ENCODE measurements around the gene MTMR2. TPM values are rescaled to one million over a fixed set of nuclear protein-coding genes. Genes with fewer than 3 reads are reported as not detected.

Gene MTMR2
- polyA plus RNA-seq, 1 donor from 2014 or later, result 30.9 TPM

GRCh38 chr11:95895815-95896214 lies 28.1 kb downstream of the MTMR2 start:
- TF ChIP-seq, protein P1, sequence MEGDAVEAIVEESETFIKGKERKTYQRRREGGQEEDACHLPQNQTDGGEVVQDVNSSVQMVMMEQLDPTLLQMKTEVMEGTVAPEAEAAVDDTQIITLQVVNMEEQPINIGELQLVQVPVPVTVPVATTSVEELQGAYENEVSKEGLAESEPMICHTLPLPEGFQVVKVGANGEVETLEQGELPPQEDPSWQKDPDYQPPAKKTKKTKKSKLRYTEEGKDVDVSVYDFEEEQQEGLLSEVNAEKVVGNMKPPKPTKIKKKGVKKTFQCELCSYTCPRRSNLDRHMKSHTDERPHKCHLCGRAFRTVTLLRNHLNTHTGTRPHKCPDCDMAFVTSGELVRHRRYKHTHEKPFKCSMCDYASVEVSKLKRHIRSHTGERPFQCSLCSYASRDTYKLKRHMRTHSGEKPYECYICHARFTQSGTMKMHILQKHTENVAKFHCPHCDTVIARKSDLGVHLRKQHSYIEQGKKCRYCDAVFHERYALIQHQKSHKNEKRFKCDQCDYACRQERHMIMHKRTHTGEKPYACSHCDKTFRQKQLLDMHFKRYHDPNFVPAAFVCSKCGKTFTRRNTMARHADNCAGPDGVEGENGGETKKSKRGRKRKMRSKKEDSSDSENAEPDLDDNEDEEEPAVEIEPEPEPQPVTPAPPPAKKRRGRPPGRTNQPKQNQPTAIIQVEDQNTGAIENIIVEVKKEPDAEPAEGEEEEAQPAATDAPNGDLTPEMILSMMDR (IDR thresholded peaks at IDR 0.05; ENCODE audit: poor library complexity, severe bottlenecking), result no peak
- TF ChIP-seq MXI1 (conservative IDR thresholded peaks at IDR 0.05; ENCODE audit: poor library complexity, severe bottlenecking), result no peak
- TF ChIP-seq EZH2 (IDR thresholded peaks at IDR 0.05; ENCODE audit: borderline replicate concordance, insufficient read depth, low read length, poor library complexity, severe bottlenecking), result no peak
- no peak for TF ChIP-seq SMC3 (conservative IDR thresholded peaks at IDR 0.05; ENCODE audit: poor library complexity)
- no peak for TF ChIP-seq EP300 (conservative IDR thresholded peaks at IDR 0.05; ENCODE audit: poor library complexity, severe bottlenecking)
- TF ChIP-seq TAF1 (IDR thresholded peaks at IDR 0.05; ENCODE audit: low read depth), result no peak
- TF ChIP-seq POLR2AphosphoS5 (IDR thresholded peaks at IDR 0.05), result no peak
- TF ChIP-seq, protein P2, sequence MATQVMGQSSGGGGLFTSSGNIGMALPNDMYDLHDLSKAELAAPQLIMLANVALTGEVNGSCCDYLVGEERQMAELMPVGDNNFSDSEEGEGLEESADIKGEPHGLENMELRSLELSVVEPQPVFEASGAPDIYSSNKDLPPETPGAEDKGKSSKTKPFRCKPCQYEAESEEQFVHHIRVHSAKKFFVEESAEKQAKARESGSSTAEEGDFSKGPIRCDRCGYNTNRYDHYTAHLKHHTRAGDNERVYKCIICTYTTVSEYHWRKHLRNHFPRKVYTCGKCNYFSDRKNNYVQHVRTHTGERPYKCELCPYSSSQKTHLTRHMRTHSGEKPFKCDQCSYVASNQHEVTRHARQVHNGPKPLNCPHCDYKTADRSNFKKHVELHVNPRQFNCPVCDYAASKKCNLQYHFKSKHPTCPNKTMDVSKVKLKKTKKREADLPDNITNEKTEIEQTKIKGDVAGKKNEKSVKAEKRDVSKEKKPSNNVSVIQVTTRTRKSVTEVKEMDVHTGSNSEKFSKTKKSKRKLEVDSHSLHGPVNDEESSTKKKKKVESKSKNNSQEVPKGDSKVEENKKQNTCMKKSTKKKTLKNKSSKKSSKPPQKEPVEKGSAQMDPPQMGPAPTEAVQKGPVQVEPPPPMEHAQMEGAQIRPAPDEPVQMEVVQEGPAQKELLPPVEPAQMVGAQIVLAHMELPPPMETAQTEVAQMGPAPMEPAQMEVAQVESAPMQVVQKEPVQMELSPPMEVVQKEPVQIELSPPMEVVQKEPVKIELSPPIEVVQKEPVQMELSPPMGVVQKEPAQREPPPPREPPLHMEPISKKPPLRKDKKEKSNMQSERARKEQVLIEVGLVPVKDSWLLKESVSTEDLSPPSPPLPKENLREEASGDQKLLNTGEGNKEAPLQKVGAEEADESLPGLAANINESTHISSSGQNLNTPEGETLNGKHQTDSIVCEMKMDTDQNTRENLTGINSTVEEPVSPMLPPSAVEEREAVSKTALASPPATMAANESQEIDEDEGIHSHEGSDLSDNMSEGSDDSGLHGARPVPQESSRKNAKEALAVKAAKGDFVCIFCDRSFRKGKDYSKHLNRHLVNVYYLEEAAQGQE (IDR thresholded peaks at IDR 0.05; ENCODE audit: borderline replicate concordance), result no peak
- no peak for TF ChIP-seq RAD21 (conservative IDR thresholded peaks at IDR 0.05)
- no peak overlapping the region for H3K4me2 ChIP-seq (ENCODE audit: low read length)
- H3K27me3 ChIP-seq (ENCODE audit: insufficient read depth, low read depth, low read length), result no peaks in the 10 kb centered on the region
- no peak overlapping the region for H3K4me3 ChIP-seq (ENCODE audit: low read length)
- H3K79me2 ChIP-seq (replicated peaks; ENCODE audit: insufficient read depth, low read length), result peaks cover 4% of the 10 kb centered on the region
- H2AFZ ChIP-seq (ENCODE audit: low read depth, low read length), result no peak overlapping the region
- no peaks in the 10 kb centered on the region for H3K9me2 ChIP-seq (ENCODE audit: insufficient read depth, low read length)
- no peak overlapping the region for H3K27ac ChIP-seq (ENCODE audit: low read length)
- H3K9ac ChIP-seq (ENCODE audit: low read length), result no peak overlapping the region
- no peaks in the 10 kb centered on the region for H4K20me1 ChIP-seq (ENCODE audit: insufficient read depth)
- H3K9me3 ChIP-seq (ENCODE audit: low read length), result no peaks in the 10 kb centered on the region
- no peaks in the 10 kb centered on the region for H3K36me3 ChIP-seq (ENCODE audit: insufficient read depth, low read length)
- no peaks in the 10 kb centered on the region for H3F3A ChIP-seq (ENCODE audit: insufficient read depth, low read length, poor library complexity, severe bottlenecking)

DNA sequence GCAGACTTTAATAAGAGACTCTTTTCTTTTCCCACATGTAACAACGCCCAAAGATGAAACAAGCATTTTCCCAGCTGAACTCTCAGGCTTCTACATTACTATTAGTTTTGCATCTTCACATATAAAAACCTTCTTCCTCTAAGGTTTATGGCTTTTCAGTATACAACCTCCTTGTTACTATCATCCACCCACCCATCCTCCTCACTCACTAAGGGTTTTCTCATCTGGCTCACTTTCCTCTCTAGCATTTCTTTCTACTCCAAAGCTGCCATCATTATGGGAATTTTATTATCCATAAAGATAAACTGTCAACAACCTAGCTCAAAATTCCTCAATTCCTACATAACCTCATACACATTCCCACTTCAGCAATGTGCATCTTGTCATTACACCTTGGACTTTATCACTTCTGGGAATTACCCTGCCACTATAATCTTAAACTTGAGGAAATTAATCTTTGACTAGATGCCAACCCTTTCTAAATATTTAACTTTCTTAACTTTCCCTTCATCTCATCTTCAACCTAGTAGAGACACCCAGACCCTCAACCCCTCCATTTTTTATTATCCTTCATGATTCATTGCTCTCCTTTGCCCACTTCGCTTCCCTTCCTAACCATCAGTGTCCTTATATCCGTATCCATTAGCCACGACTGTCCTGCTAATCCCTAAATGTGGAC lies 30.9 kb downstream of the MTMR2 start:
- peaks cover 4% of the 10 kb centered on the region for H3K79me2 ChIP-seq (replicated peaks; ENCODE audit: insufficient read depth, low read length)
- no peak for TF ChIP-seq RAD21 (conservative IDR thresholded peaks at IDR 0.05)
- no peak for TF ChIP-seq POLR2AphosphoS5 (IDR thresholded peaks at IDR 0.05)
- no peak for TF ChIP-seq EP300 (conservative IDR thresholded peaks at IDR 0.05; ENCODE audit: poor library complexity, severe bottlenecking)
- TF ChIP-seq, protein P2 (IDR thresholded peaks at IDR 0.05; ENCODE audit: borderline replicate concordance), result no peak
- no peak for TF ChIP-seq MXI1 (conservative IDR thresholded peaks at IDR 0.05; ENCODE audit: poor library complexity, severe bottlenecking)
- TF ChIP-seq, protein P1 (IDR thresholded peaks at IDR 0.05; ENCODE audit: poor library complexity, severe bottlenecking), result no peak
- no peak for TF ChIP-seq EZH2 (IDR thresholded peaks at IDR 0.05; ENCODE audit: borderline replicate concordance, insufficient read depth, low read length, poor library complexity, severe bottlenecking)
- TF ChIP-seq SMC3 (conservative IDR thresholded peaks at IDR 0.05; ENCODE audit: poor library complexity), result no peak
- no peak for TF ChIP-seq TAF1 (IDR thresholded peaks at IDR 0.05; ENCODE audit: low read depth)
- H3K36me3 ChIP-seq (ENCODE audit: insufficient read depth, low read length), result no peaks in the 10 kb centered on the region
- no peaks in the 10 kb centered on the region for H3K27me3 ChIP-seq (ENCODE audit: insufficient read depth, low read depth, low read length)
- no peak overlapping the region for H3K4me3 ChIP-seq (ENCODE audit: low read length)
- H3K4me2 ChIP-seq (ENCODE audit: low read length), result no peak overlapping the region
- H4K20me1 ChIP-seq (ENCODE audit: insufficient read depth), result no peaks in the 10 kb centered on the region
- H3K27ac ChIP-seq (ENCODE audit: low read length), result no peak overlapping the region
- H3K9me2 ChIP-seq (ENCODE audit: insufficient read depth, low read length), result no peaks in the 10 kb centered on the region
- no peaks in the 10 kb centered on the region for H3F3A ChIP-seq (ENCODE audit: insufficient read depth, low read length, poor library complexity, severe bottlenecking)
- H2AFZ ChIP-seq (ENCODE audit: low read depth, low read length), result no peak overlapping the region
- H3K9me3 ChIP-seq (ENCODE audit: low read length), result no peaks in the 10 kb centered on the region
- no peak overlapping the region for H3K9ac ChIP-seq (ENCODE audit: low read length)
